ENCODE data around the gene MCUR1. TPM values are rescaled to one million over a fixed set of nuclear protein-coding genes. Genes with fewer than 3 reads are reported as not detected.
"Not testable (repeated sequence)": the region's sequence is repeated elsewhere in the genome, so short reads cannot be mapped to it uniquely, and the experiment has no call there.

Gene MCUR1
- total and polyA plus RNA-seq, 9 of the 15 experiments (the other 6 are each of a cell fraction or from before 2014, with no cell fraction given): 5.1 to 60.2 (median 41.4) TPM

DNA sequence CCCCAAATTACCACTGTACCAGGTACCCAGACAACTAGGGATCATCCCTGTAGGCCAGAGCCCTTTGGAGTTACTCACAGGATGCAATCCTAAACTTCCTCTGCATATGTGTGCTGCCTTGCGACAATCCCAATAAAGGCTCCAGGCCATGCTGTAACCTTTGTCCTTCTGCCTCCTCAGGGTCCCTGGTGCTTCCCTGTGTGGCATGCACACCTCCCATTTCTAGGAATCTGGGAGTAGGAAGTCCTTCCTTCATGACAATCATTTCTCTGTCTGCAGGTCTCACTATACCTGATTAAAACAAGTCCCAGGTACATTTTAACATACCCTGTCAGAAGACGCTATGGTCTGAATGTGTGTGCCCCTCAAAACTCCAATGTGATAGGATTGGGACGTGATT lies 37.0 kb upstream of the MCUR1 start:
- WGBS (ENCODE audit: insufficient coverage, low coverage, missing lambda C conversion rate): 73% methylated on average over 3 of the region's 3 CpGs
- H3K4me3 ChIP-seq: no peak overlapping the region
- ChIA-PET CTCF (ENCODE audit: low intra/inter-chr PET ratio) (no interaction called here), POLR2A (no interaction called here)
- H3K36me3 ChIP-seq (ENCODE audit: control insufficient read depth, insufficient read depth, low read length): no peaks in the 10 kb centered on the region
- intact Hi-C loops (cut with micrococcal nuclease): no loop called here
- in situ Hi-C loops (cut with MboI): no loop called here
- no peak for ATAC-seq
- H2AFZ ChIP-seq (ENCODE audit: low read depth, low read length): no peak overlapping the region; the same call in 1 of the 2 replicates
- no peak for FAIRE-seq
- no peak for TF ChIP-seq FIP1L1 (IDR thresholded peaks at IDR 0.05; ENCODE audit: low read depth, low read length, poor library complexity, severe bottlenecking)
- H3K4me1 ChIP-seq (replicated peaks in 1 of 2; ENCODE audit: control insufficient read depth in 2 of 2, insufficient read depth in 2 of 2, low read length in 2 of 2): peaks cover 0 to 6% of the 10 kb centered on the region in 2 experiments; a peak in 1 of 5 replicates
- H3K79me2 ChIP-seq (ENCODE audit: control insufficient read depth, insufficient read depth, low read length): no peaks in the 10 kb centered on the region
- no peak for DNase-seq (ENCODE audit: extremely low read depth in 1 of 4, low spot score in 3 of 4)
- no peak overlapping the region for H3K27ac ChIP-seq (ENCODE audit: extremely low read depth, low read depth, low read length)
- H3K9me1 ChIP-seq (ENCODE audit: control insufficient read depth, insufficient read depth, low read length): no peaks in the 10 kb centered on the region
- no peak overlapping the region for H3K9ac ChIP-seq (ENCODE audit: insufficient read depth in 1 of 2, low read depth in 2 of 2, low read length in 2 of 2)
- 0 out of 2 replicates have a peak, but pooled peaks cover 2% of the 10 kb centered on the region for H3K9me3 ChIP-seq (replicated peaks; ENCODE audit: control insufficient read depth, insufficient read depth, low read depth, low read length)
- no TSS peak for BruUV-seq (replicated peaks)
- H3K4me2 ChIP-seq (ENCODE audit: insufficient read depth, low read length): no peak overlapping the region
- no peaks in the 10 kb centered on the region for H3K27me3 ChIP-seq (ENCODE audit: control insufficient read depth in 2 of 2, insufficient read depth in 2 of 2, low read length in 2 of 2)
- no peaks in the 10 kb centered on the region for H4K20me1 ChIP-seq (replicated peaks; ENCODE audit: control insufficient read depth, insufficient read depth, low read length)

- POLR2A ChIA-PET: interaction anchor here (0.7 kb wide), 1 partner anchor 17 kb away, joined by 3 read pairs; no protein-coding TSS in a partner anchor
- H3K36me3 ChIP-seq (ENCODE audit: control insufficient read depth, insufficient read depth, low read length); H3K79me2 ChIP-seq (ENCODE audit: control insufficient read depth, insufficient read depth, low read length); H3K9me1 ChIP-seq (ENCODE audit: control insufficient read depth, insufficient read depth, low read length); DNase-seq (ENCODE audit: extremely low read depth in 1 of 4, low spot score in 3 of 4); in situ Hi-C loops (cut with MboI); H3K27ac ChIP-seq (ENCODE audit: extremely low read depth, low read depth, low read length); H3K9me3 ChIP-seq (replicated peaks; ENCODE audit: control insufficient read depth, insufficient read depth, low read depth, low read length); BruUV-seq (replicated peaks); H3K27me3 ChIP-seq (ENCODE audit: control insufficient read depth in 2 of 2, insufficient read depth in 2 of 2, low read length in 2 of 2); CTCF ChIA-PET (ENCODE audit: low intra/inter-chr PET ratio); intact Hi-C loops (cut with micrococcal nuclease); H3K4me1 ChIP-seq (replicated peaks in 1 of 2; ENCODE audit: control insufficient read depth in 2 of 2, insufficient read depth in 2 of 2, low read length in 2 of 2); H3K9ac ChIP-seq (ENCODE audit: insufficient read depth in 1 of 2, low read depth in 2 of 2, low read length in 2 of 2); H2AFZ ChIP-seq (ENCODE audit: low read depth, low read length); FAIRE-seq; H3K4me3 ChIP-seq; ATAC-seq; H4K20me1 ChIP-seq (replicated peaks; ENCODE audit: control insufficient read depth, insufficient read depth, low read length); H3K4me2 ChIP-seq (ENCODE audit: insufficient read depth, low read length): not testable (repeated sequence)
- WGBS (ENCODE audit: insufficient coverage, low coverage, missing lambda C conversion rate): 57% methylated on average over 5 of the region's 5 CpGs
These were observed 36.3 kb upstream of the MCUR1 start for GRCh38 chr6:13850690-13851089.

All from K562 (cell line).